Measurements from ENCODE around the gene TRIM43B.
"Not testable (repeated sequence)": the region's sequence is repeated elsewhere in the genome, so short reads cannot be mapped to it uniquely, and the experiment has no call there.

DNA sequence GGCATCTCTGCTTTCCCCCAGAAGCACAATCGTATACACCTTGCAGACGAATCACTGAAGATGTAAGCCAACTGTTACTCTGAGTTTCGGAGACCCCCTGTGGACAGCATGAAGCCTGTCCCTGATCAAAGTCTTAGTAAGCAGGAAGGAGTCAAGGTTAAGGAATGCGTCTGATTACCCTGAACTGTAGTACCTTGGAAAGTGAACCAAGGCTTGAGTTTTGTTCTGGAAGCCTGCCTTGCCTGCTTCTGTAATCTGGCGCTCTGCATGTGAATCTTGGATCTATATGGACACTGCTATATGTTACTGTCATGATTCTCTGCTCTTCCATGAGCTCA, 48.7 kb downstream of the TRIM43B start:
- TF ChIP-seq POLR2AphosphoS5, POLR2A, EP300 (IDR thresholded peaks at IDR 0.05): not testable (repeated sequence)
- TF ChIP-seq, protein P1, sequence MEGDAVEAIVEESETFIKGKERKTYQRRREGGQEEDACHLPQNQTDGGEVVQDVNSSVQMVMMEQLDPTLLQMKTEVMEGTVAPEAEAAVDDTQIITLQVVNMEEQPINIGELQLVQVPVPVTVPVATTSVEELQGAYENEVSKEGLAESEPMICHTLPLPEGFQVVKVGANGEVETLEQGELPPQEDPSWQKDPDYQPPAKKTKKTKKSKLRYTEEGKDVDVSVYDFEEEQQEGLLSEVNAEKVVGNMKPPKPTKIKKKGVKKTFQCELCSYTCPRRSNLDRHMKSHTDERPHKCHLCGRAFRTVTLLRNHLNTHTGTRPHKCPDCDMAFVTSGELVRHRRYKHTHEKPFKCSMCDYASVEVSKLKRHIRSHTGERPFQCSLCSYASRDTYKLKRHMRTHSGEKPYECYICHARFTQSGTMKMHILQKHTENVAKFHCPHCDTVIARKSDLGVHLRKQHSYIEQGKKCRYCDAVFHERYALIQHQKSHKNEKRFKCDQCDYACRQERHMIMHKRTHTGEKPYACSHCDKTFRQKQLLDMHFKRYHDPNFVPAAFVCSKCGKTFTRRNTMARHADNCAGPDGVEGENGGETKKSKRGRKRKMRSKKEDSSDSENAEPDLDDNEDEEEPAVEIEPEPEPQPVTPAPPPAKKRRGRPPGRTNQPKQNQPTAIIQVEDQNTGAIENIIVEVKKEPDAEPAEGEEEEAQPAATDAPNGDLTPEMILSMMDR (IDR thresholded peaks at IDR 0.05) = not testable (repeated sequence)

All from sigmoid colon (tissue), 4 donors.